GM06990 (cell line): ENCODE results near the gene GAD1.

Source experiments
- DNase-seq: peaks from one replicate; pipeline ENCODE4 v3.0.0-alpha.2; 2011; ENCODE audit not compliant: insufficient read length; ENCODE audit errors: extremely low read depth
- H3K27me3 ChIP-seq: replicated peaks from 2 replicates; pipeline ENCODE4 v1.6.0; 2011; ENCODE audit warnings: low read length; ENCODE audit not compliant: control insufficient read depth, insufficient read depth
- H3K36me3 ChIP-seq: 2 replicates; pipeline ENCODE4 v1.5.1; 2011; ENCODE audit warnings: low read length; ENCODE audit not compliant: control insufficient read depth, insufficient read depth
- H3K4me3 ChIP-seq: replicated peaks from 2 replicates; pipeline ENCODE4 v1.5.1; 2011; ENCODE audit warnings: low read depth, mild to moderate bottlenecking, control low read depth, low read length
- CTCF ChIP-seq: IDR thresholded peaks from 2 replicates; pipeline ENCODE4 v1.5.1; 2011; ENCODE audit warnings: low read length, control low read depth, mild to moderate bottlenecking, inconsistent platforms; ENCODE audit not compliant: insufficient read depth, poor library complexity, severe bottlenecking

The GAD1 gene

DNA sequence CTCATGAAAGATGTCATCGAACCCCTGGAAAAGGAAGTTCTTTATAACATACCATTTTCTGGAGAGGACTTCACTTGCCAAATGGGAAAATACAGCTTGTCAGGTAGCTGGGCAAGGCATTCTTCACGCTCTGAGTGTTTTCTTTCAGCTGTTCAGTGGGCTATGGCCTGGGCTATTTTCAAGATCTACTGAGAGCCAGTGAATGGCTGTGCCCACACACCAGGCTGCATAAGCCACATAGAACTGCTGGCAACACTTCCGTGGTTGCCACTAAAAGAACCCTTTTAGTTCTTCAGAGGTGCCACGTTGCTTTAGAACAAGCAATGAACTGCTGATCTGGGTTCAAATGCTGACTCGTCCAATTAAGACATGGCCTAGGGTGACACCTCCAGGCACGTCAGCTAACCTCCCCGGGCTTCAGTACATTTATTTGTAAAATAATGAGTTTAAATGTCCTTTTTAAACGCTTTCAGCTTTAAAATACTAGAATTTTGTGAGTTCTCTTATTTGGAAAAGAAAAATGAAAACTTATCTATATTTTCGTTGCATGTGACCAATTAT, 75.8 kb downstream of the GAD1 start:
- no peak for DNase-seq
- Histone ChIP-seq H3K36me3 (no peaks in the 10 kb centered on the region), H3K4me3 (no peak overlapping the region), H3K27me3 (no peaks in the 10 kb centered on the region)
- no peak for TF ChIP-seq CTCF

DNA sequence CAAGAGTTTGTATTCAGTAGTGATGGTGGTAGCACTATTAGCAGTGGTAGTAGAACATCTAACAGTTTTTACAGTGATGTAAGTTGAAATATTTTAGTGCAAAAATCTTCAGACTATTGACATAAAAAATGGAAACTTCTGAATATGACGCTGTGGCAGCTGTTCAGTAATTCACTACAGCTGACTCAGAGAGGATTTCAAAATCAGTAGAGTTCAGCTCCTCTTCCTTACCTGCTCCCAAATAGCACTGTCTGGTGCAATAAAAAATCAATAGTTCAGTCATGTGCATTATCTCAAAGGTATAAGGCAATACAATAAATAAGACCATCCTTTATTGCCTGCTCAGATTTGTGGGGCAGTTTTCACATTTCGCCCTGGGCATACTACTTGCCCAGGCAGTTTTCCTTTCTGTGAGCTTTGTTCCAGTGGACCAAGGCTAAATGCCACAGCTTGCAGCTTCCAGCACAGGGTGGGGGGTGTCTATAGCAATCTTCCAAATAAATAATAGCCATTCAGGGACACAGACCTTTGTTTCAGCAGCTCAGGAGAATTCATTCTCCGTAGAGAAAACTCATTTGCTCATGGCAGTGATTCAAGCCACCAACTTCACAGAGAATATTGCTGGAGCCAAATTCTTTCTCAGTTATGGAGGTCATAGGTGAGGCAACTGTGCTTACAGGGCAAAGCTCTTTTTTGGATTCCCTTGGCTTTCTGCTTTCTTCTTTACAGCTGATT, 78.5 kb downstream of the GAD1 start:
- TF ChIP-seq CTCF: no peak
- no peak for DNase-seq
- H3K36me3 ChIP-seq: no peaks in the 10 kb centered on the region
- H3K4me3 ChIP-seq: no peak overlapping the region
- no peaks in the 10 kb centered on the region for H3K27me3 ChIP-seq

DNA sequence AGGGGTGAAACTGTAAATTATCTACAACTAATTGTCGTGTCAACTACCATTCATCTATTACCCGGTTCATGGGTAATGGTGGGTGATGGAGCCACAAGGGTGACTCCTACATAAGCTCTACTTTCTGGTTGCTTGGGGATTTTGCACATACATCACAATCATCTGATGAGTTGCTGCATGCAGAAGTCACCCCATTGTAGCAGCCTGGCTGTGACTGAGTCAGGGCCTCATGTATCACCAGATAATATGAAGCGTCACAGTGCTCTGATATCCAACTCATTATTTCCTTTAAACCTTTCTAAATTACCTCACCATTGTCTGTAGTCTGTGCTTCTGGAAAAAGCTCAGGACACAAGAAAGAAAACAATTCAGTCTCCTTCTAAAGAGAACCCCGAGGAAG, 79.9 kb downstream of the GAD1 start:
- no peaks in the 10 kb centered on the region for H3K27me3 ChIP-seq
- no peak overlapping the region for H3K4me3 ChIP-seq
- TF ChIP-seq CTCF: no peak
- DNase-seq: no peak
- H3K36me3 ChIP-seq: no peaks in the 10 kb centered on the region

GRCh38 chr2:170897108-170897507, 80.4 kb downstream of the GAD1 start:
- no peak for TF ChIP-seq CTCF
- DNase-seq: no peak
- Histone ChIP-seq H3K4me3 (no peak overlapping the region), H3K36me3 (no peaks in the 10 kb centered on the region), H3K27me3 (no peaks in the 10 kb centered on the region)

DNA sequence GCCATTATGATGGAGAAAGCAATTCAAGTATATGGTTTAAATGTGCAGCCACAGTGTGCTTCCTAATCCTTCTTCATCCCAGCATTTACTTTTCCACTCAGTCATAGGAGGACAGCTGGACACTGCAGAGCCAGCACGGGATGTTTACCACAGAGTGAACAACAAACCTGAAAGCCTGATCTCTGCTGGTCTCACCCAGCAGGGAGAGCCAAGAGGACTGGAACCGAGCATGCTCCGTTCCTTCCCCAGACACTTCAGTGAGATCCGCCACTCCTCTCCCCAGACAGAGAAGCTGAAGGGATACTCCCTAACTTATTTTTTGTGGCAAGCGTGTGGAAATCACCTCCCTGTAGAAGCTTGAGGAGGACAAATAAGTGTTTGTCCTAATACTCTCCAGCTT, 89.2 kb downstream of the GAD1 start:
- DNase-seq: no peak

More for the DNA sequence above, 89.2 kb downstream of the GAD1 start:
- Histone ChIP-seq H3K4me3 (no peak overlapping the region), H3K36me3 (no peaks in the 10 kb centered on the region), H3K27me3 (no peaks in the 10 kb centered on the region; the same call in 1 of the 2 replicates)
- no peak for TF ChIP-seq CTCF
